H1 (cell line): ENCODE measurements around the gene MYLK. TPM values are rescaled to one million over a fixed set of nuclear protein-coding genes. Genes with fewer than 3 reads are reported as not detected.

ENCODE experiments used
- CTCF ChIA-PET: fragments of 300-600 bp; sonication (Branson Sonifier 250); formaldehyde crosslinking; loops from one replicate; lab custom pipeline; 2021; ENCODE audit not compliant: partially characterized antibody; lab: Charles Lee
- POLR2A ChIA-PET: fragments of 300-600 bp; sonication (Branson Sonifier 250); formaldehyde crosslinking; loops from one replicate; lab custom pipeline; 2021; ENCODE audit warnings: inconsistent platforms; ENCODE audit not compliant: partially characterized antibody; lab: Charles Lee
- DNase-seq, 2 experiments: peaks; one replicate each; pipeline versions ENCODE4 v3.0.0 to v3.0.0-alpha.2; 2010 to 2022; ENCODE audit warnings: low spot score in 2 of 2, low read depth in 1 of 2, mixed read lengths in 1 of 2
- FAIRE-seq: peaks from 2 replicates; lab custom pipeline; 2011; peaks lifted over from hg19 to GRCh38; lab: Jason Lieb, UNC
- H2AFZ ChIP-seq: 2 replicates; pipeline ENCODE4 v1.8.1; 2012; ENCODE audit warnings: low read length, inconsistent platforms
- H2AK5ac ChIP-seq: 2 replicates; pipeline ENCODE4 v1.6.1; 2013; ENCODE audit warnings: low read depth, low read length
- H2BK120ac ChIP-seq: replicated peaks from 2 replicates; pipeline ENCODE3; 2013; ENCODE audit warnings: low read depth, low read length, inconsistent platforms
- H2BK12ac ChIP-seq: 2 replicates; pipeline ENCODE4 v1.6.1; 2013; ENCODE audit warnings: low read depth, low read length
- H2BK15ac ChIP-seq: 2 replicates; pipeline ENCODE4 v1.6.1; 2013; ENCODE audit warnings: low read length
- H2BK20ac ChIP-seq: 2 replicates; pipeline ENCODE4 v1.6.1; 2013; ENCODE audit warnings: low read length
- H2BK5ac ChIP-seq: 2 replicates; pipeline ENCODE4 v1.6.1; 2013; ENCODE audit warnings: low read depth, low read length
- H3K14ac ChIP-seq: 2 replicates; pipeline ENCODE4 v1.6.1; 2013; ENCODE audit warnings: inconsistent platforms; ENCODE audit not compliant: insufficient read length
- H3K18ac ChIP-seq: 2 replicates; pipeline ENCODE4 v1.6.1; 2013; ENCODE audit warnings: low read length; ENCODE audit errors: extremely low read depth
- H3K23ac ChIP-seq: 2 replicates; pipeline ENCODE4 v1.6.1; 2013; ENCODE audit warnings: inconsistent platforms; ENCODE audit not compliant: insufficient read length
- H3K23me2 ChIP-seq: 2 replicates; pipeline ENCODE4 v1.6.1; 2013; ENCODE audit warnings: low read depth, low read length
- H3K27ac ChIP-seq: 2 replicates; pipeline ENCODE4 v1.6.1; 2011; ENCODE audit warnings: low read depth, low read length, inconsistent platforms
- H3K27me3 ChIP-seq, 4 experiments: replicated peaks in 1 of 4; 1 replicate in 1 of 4; 2 replicates in 3 of 4; pipeline versions ENCODE4 v1.6.1 to v1.8.1; 2011 to 2013; ENCODE audit warnings: low read length in 3 of 4, mild to moderate bottlenecking in 3 of 4, inconsistent platforms in 2 of 4, mixed read lengths in 2 of 4, moderate library complexity in 1 of 4; ENCODE audit not compliant: control insufficient read depth in 3 of 4, insufficient read depth in 3 of 4; ENCODE audit errors: extremely low read depth in 1 of 4
- H3K36me3 ChIP-seq, 4 experiments: 2 replicates each; pipeline versions ENCODE4 v1.6.1 to v1.8.1; 2011 to 2013; ENCODE audit warnings: mild to moderate bottlenecking in 4 of 4, low read length in 3 of 4, moderate library complexity in 2 of 4, control low read depth in 1 of 4, inconsistent platforms in 1 of 4; ENCODE audit not compliant: insufficient read depth in 4 of 4, control insufficient read depth in 2 of 4
- H3K4ac ChIP-seq: replicated peaks from 2 replicates; pipeline ENCODE3; 2013; ENCODE audit warnings: low read length, low read depth, mixed read lengths, inconsistent platforms; ENCODE audit not compliant: insufficient read length
- H3K4me1 ChIP-seq, 4 experiments: replicated peaks in 1 of 4; 1 replicate in 1 of 4; 2 replicates in 3 of 4; pipeline versions ENCODE4 v1.6.1 to v1.8.1; 2011 to 2013; ENCODE audit warnings: low read length in 3 of 4, inconsistent platforms in 2 of 4, mixed read lengths in 1 of 4; ENCODE audit not compliant: insufficient read depth in 4 of 4, control insufficient read depth in 3 of 4
- H3K4me2 ChIP-seq, 2 experiments: 2 replicates each; pipeline versions ENCODE4 v1.6.1 to v1.8.1; 2011 to 2013; ENCODE audit warnings: low read depth in 2 of 2, low read length in 2 of 2, control low read depth in 1 of 2, inconsistent platforms in 1 of 2, mild to moderate bottlenecking in 1 of 2; ENCODE audit not compliant: insufficient read depth in 1 of 2
- H3K4me3 ChIP-seq, 4 experiments: fragments of 200-600, 300-600 bp in 1 of 4; sonication (generic), shearing (Covaris generic), sonication (Bioruptor Twin) in 1 of 4; 2 replicates each; pipeline versions ENCODE4 v1.5.1 to v1.8.1; 2011 to 2016; ENCODE audit warnings: low read length in 4 of 4, low read depth in 3 of 4, control low read depth in 2 of 4, inconsistent platforms in 2 of 4, mild to moderate bottlenecking in 2 of 4, mixed read lengths in 1 of 4, moderate library complexity in 1 of 4; ENCODE audit not compliant: insufficient read depth in 2 of 4; ENCODE audit errors: extremely low read depth in 1 of 4
- H3K56ac ChIP-seq: replicated peaks from 2 replicates; pipeline ENCODE3; 2013; ENCODE audit warnings: low read depth, mild to moderate bottlenecking, mixed read lengths, low read length, inconsistent platforms; ENCODE audit not compliant: insufficient read length
- H3K79me1 ChIP-seq: 2 replicates; pipeline ENCODE4 v1.6.1; 2013; ENCODE audit warnings: low read depth, low read length, control low read depth
- H3K79me2 ChIP-seq, 2 experiments: 2 replicates each; pipeline versions ENCODE4 v1.6.1 to v1.8.1; 2012 to 2013; ENCODE audit warnings: low read length in 2 of 2, mild to moderate bottlenecking in 2 of 2, inconsistent platforms in 1 of 2; ENCODE audit not compliant: insufficient read depth in 2 of 2, control insufficient read depth in 1 of 2
- H3K9ac ChIP-seq, 4 experiments: replicated peaks in 1 of 4; 1 replicate in 1 of 4; 2 replicates in 3 of 4; pipeline versions ENCODE4 v1.6.1 to v1.8.1; 2011 to 2013; ENCODE audit warnings: low read depth in 3 of 4, low read length in 3 of 4, control low read depth in 2 of 4, mild to moderate bottlenecking in 2 of 4, moderate library complexity in 2 of 4, inconsistent platforms in 1 of 4; ENCODE audit errors: extremely low read depth in 1 of 4
- H3K9me3 ChIP-seq, 2 experiments: 2 replicates each; pipeline versions ENCODE4 v1.6.1 to v1.8.1; 2012 to 2013; ENCODE audit warnings: mild to moderate bottlenecking in 2 of 2, moderate library complexity in 2 of 2, control low read depth in 1 of 2, inconsistent platforms in 1 of 2, low read depth in 1 of 2, low read length in 1 of 2, mixed read lengths in 1 of 2; ENCODE audit not compliant: insufficient read depth in 2 of 2
- H4K20me1 ChIP-seq, 2 experiments: replicated peaks in 1 of 2; 2 replicates each; pipeline versions ENCODE3 to v1.8.1; 2011 to 2013; ENCODE audit warnings: inconsistent platforms in 2 of 2, low read length in 2 of 2, mild to moderate bottlenecking in 1 of 2; ENCODE audit not compliant: insufficient read depth in 2 of 2, control insufficient read depth in 1 of 2
- H4K5ac ChIP-seq: 2 replicates; pipeline ENCODE4 v1.6.1; 2013; ENCODE audit warnings: low read length, low read depth, mixed read lengths, inconsistent platforms; ENCODE audit not compliant: insufficient read length
- H4K8ac ChIP-seq: 2 replicates; pipeline ENCODE4 v1.8.0; 2013; ENCODE audit warnings: mild to moderate bottlenecking, moderate library complexity, low read length, inconsistent platforms; ENCODE audit not compliant: insufficient read depth; ENCODE audit errors: extremely low read depth
- H4K91ac ChIP-seq: replicated peaks from 2 replicates; pipeline ENCODE3; 2013; ENCODE audit warnings: low read length, mixed read lengths, inconsistent platforms; ENCODE audit not compliant: insufficient read length
- BACH1 ChIP-seq: IDR thresholded peaks from 2 replicates; pipeline ENCODE4 v1.6.1; 2012; ENCODE audit warnings: low read length, improper control_type of control experiment
- BRCA1 ChIP-seq: IDR thresholded peaks from 2 replicates; pipeline ENCODE4 v1.6.1; 2012; ENCODE audit warnings: low read depth, low read length, improper control_type of control experiment
- CREB1 ChIP-seq: IDR thresholded peaks from 2 replicates; pipeline ENCODE4 v1.6.1; 2012; ENCODE audit warnings: inconsistent platforms
- GABPA ChIP-seq: IDR thresholded peaks from 2 replicates; pipeline ENCODE4 v1.6.1; 2011; ENCODE audit warnings: mild to moderate bottlenecking, low read length, moderate library complexity, borderline replicate concordance; ENCODE audit not compliant: insufficient read depth
- GTF2F1 ChIP-seq: IDR thresholded peaks from 2 replicates; pipeline ENCODE4 v1.6.1; 2012; ENCODE audit warnings: low read depth, low read length, improper control_type of control experiment, borderline replicate concordance
- JUN ChIP-seq: IDR thresholded peaks from 2 replicates; pipeline ENCODE4 v1.6.1; 2011; ENCODE audit warnings: low read depth, mild to moderate bottlenecking, improper control_type of control experiment, low read length
- KDM4A ChIP-seq: IDR thresholded peaks from one replicate; pipeline ENCODE4 v1.7.1; 2012; ENCODE audit warnings: low read depth, mild to moderate bottlenecking, moderate library complexity, low read length, inconsistent platforms; ENCODE audit not compliant: severe bottlenecking
- NRF1 ChIP-seq: IDR thresholded peaks from 2 replicates; pipeline ENCODE4 v1.6.1; 2011; ENCODE audit warnings: mild to moderate bottlenecking, low read depth, low read length, improper control_type of control experiment
- RNF2 ChIP-seq: fragments of 200-900, 300-1000 bp; sonication (generic); IDR thresholded peaks from 2 replicates; pipeline ENCODE4 v1.7.1; 2016; ENCODE audit warnings: borderline replicate concordance, low read depth, mild to moderate bottlenecking, antibody characterized with exemption, low read length; ENCODE audit not compliant: poor library complexity, severe bottlenecking; ENCODE audit errors: missing control alignments
- SP1 ChIP-seq: IDR thresholded peaks from 2 replicates; pipeline ENCODE4 v1.6.1; 2011; ENCODE audit warnings: low read depth, low read length
- WGBS, 2 experiments: shearing (Covaris generic) in 1 of 2; methylation state at CpG; one replicate each; pipeline versions ENCODE4 v1.1.6 to v1.1.7; 2013 to 2015; ENCODE audit warnings: low lambda C conversion rate in 2 of 2, mixed read lengths in 2 of 2, inconsistent platforms in 1 of 2, low coverage in 1 of 2, missing lambda C conversion rate in 1 of 2; ENCODE audit not compliant: insufficient replicate concordance in 2 of 2, insufficient coverage in 1 of 2, insufficient read length in 1 of 2; ENCODE audit errors: extremely low coverage in 1 of 2, missing lambda C conversion rate in 1 of 2; 5-methylcytosine and 5-hydroxymethylcytosine counted together
- polyA plus RNA-seq, 7 experiments: library from polyadenylated mRNA; depleted of rRNA in 3 of 7; stranded (reverse) in 5 of 7; unstranded in 2 of 7; fragments of >200 nt in 5 of 7; fragments of 200-250 nt in 2 of 7; gene quantifications; 1 replicate in 5 of 7; 2 replicates in 1 of 7; 4 replicates in 1 of 7; pipeline versions ENCODE4 v1.2.1 to v1.2.3, GENCODE V29; 2011 to 2013; ENCODE audit warnings: missing spikeins in 2 of 7, mixed read lengths in 2 of 7
- total RNA-seq: library from RNA; stranded (reverse); fragmentation: NEBNext Ultra II Directional; extraction: Animal tissue kit (Norgen Biotek cat#: 25700); gene quantifications from 2 replicates; pipeline ENCODE4 v1.2.1, GENCODE V29; 2021

The MYLK gene
- total and polyA plus RNA-seq, 2 of the 8 experiments (the other 6 are each of a cell fraction or from before 2014, with no cell fraction given): 11.6 to 21.3 TPM

GRCh38 chr3:123576122-123576521 lies 308.0 kb downstream of the MYLK start:
- no peaks in the 10 kb centered on the region for H3K23me2 ChIP-seq
- FAIRE-seq (no peak), DNase-seq (no peak)
- H4K5ac ChIP-seq: no peak overlapping the region
- H4K8ac ChIP-seq: no peak overlapping the region
- H2BK5ac ChIP-seq: no peak overlapping the region
- ChIA-PET CTCF (interaction anchor here (0.8 to 1.4 kb wide), 4 partner anchors 11 to 147 kb away, joined by 3 to 11 read pairs (median 4); no protein-coding TSS in a partner anchor), POLR2A (interaction anchor here (1.2 kb wide), 1 partner anchor 9 kb away, joined by 3 read pairs; the partner anchor contains the start of gene HACD2)
- peaks cover 0 to 13% (median 3%) of the 10 kb centered on the region in 4 experiments; a peak in 4 of 8 replicates for H3K36me3 ChIP-seq
- H3K4me2 ChIP-seq: no peak overlapping the region
- no peaks in the 10 kb centered on the region for H3K79me2 ChIP-seq
- no peak overlapping the region for H2BK20ac ChIP-seq
- no peak overlapping the region for H3K9ac ChIP-seq
- no peaks in the 10 kb centered on the region for H3K9me3 ChIP-seq
- H3K4me1 ChIP-seq: 0 out of 7 replicates have a peak, but pooled peaks cover 0 to 1% (median 0%) of the 10 kb centered on the region in 4 experiments
- H2AFZ ChIP-seq: no peak overlapping the region
- no peak overlapping the region for H4K91ac ChIP-seq
- 91% methylated on average over 3 of the region's 3 CpGs; no CpG with 5 or more reads in 1 of the 2 experiments for WGBS, 2 experiments
- H2BK15ac ChIP-seq: no peak overlapping the region
- H2BK12ac ChIP-seq: no peak overlapping the region
- no peaks in the 10 kb centered on the region for H3K27me3 ChIP-seq
- no peak overlapping the region for H3K4me3 ChIP-seq
- no peak overlapping the region for H2BK120ac ChIP-seq
- H3K56ac ChIP-seq: no peak overlapping the region
- H3K18ac ChIP-seq: no peak overlapping the region
- no peak overlapping the region for H3K27ac ChIP-seq
- no peak overlapping the region for H2AK5ac ChIP-seq
- no peak overlapping the region for H3K4ac ChIP-seq
- TF ChIP-seq SP1: no peak
- TF ChIP-seq JUN: no peak
- no peak for TF ChIP-seq GTF2F1
- no peak for TF ChIP-seq NRF1
- no peak for TF ChIP-seq RNF2
- TF ChIP-seq BRCA1: no peak
- no peak for TF ChIP-seq GABPA
- TF ChIP-seq KDM4A: no peak
- no peak for TF ChIP-seq CREB1
- TF ChIP-seq BACH1: no peak
- H3K14ac ChIP-seq: no peak overlapping the region
- no peak overlapping the region for H3K23ac ChIP-seq
- peaks cover 0 to 2% of the 10 kb centered on the region in 2 experiments for H4K20me1 ChIP-seq
- H3K79me1 ChIP-seq: no peaks in the 10 kb centered on the region
